ENCODE measurements around the gene OR5A2.
"Not testable (repeated sequence)": the region's sequence is repeated elsewhere in the genome, so short reads cannot be mapped to it uniquely, and the experiment has no call there.

OR5A2 gene, protein sequence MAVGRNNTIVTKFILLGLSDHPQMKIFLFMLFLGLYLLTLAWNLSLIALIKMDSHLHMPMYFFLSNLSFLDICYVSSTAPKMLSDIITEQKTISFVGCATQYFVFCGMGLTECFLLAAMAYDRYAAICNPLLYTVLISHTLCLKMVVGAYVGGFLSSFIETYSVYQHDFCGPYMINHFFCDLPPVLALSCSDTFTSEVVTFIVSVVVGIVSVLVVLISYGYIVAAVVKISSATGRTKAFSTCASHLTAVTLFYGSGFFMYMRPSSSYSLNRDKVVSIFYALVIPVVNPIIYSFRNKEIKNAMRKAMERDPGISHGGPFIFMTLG

DNA sequence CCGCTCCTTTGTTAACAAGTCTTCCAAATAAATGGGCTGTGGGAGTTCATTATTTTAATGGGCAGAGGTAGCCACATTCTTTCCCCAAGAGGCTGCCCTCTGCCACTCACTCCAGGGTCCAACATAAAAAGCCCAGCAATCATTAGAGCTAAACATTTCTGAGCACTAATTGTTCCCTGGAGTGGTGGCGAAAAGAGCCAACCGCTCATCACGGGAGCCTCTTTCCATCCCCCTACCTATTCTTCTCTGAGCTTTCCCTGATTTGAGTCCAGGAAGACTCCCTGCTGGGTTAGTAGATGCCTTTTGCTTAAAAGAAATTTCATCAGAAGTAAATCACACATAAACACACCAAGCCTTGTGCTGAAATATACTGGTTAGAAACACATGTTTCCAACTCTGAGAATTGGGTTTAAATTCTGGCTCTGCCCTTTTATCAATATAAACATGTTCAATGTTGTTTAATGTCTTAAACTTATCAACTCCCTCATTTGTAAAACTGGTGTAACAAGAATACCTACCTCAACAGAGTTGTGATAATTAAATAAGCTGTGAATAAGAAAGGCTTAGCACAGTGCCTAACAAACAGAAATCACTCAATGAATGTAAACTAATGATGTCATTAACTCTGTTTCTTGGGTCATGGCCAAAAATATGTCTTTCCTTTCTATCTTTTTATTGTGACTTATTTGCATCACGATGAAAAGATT, at the start of gene OR5A2:
TSS of gene OR5A2 (minus strand) at position 53 of the 707 bp plus-strand sequence. CDS start 3,460 bp downstream, outside the sequence.
- no peak for DNase-seq

DNA sequence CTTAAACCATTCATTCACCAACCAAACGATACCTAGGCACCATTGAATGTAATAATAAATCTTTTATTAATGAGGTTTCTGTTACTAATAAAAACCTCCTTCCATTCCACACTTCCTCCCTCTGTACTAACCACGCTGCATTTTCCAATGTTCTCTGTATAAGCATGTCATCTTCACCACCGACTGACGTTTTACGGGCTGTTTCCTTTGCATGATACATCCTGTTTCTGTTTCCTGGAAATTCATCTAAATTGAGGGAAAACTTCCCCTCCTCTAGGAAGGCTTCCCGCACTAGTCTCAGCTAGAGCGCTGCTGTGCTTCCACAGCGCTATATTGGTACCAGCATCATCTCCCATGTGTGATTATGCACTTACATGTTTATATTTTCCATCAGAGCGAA, 49.0 kb upstream of the OR5A2 start:
- DNase-seq, result no peak

DNA sequence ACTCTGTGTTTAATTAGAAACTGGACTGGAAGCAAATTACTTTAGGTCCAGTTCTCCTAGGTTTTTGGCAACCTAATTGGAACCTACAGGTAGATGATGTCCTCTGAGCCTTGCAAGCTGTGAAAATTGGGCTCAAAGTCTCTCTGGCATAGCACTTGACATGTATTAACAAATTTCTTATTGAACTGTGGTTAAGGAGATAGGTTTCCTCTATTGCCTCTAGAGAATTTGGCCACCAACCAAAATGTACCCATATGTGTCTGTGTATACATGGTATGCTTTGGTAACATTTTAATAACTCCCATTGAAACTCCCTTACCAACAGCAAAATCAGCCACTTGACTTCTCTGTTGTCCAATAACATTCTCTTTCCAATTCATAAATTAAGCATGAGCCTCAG, 46.8 kb upstream of the OR5A2 start, which contains the start of gene OR4D10:
TSS of gene OR4D10 (plus strand) at position 301 of the 400 bp plus-strand sequence. CDS start 4,115 bp downstream, outside the sequence.
- DNase-seq, result no peak

DNA sequence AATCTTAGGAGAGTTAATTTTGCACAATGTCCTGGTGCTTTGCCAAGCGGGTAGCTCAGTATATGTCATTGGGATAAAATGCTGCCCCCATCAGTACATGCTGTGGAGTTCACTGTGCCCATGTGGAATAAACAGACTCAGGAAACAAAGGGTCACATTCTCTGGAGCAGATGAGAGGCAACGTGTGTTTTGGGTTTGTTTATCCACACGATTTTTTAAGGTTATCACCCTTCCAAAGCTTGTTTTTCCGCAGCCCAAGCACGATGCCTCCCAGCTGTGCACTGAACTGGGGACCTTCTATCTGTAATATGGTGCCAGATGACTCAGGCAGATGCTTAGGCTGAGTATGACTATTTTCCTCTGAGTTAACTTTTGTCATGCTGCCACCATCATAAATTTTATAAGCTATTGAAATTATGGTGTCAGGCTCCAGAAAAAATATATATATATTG, 37.0 kb upstream of the OR5A2 start:
- no peak for DNase-seq

DNA sequence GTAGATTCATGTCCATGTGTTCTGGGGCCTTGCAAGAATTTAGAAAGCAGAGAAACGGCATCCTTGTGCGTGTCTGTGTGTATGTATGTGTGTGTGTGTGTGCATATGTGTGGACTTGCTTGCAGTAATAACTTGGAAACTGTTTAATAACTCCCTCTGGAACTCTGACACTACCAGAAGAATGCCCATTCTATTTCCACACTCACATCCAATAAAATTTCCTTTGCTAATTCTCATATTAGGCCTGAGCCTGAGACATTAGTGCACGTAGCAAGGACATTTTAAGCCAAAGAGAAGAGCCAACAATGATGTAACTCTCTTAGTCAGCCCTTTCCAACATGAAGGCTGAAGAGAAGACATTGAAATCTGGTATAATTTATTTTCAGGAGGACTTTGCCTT, 33.7 kb upstream of the OR5A2 start:
- no peak for DNase-seq

DNA sequence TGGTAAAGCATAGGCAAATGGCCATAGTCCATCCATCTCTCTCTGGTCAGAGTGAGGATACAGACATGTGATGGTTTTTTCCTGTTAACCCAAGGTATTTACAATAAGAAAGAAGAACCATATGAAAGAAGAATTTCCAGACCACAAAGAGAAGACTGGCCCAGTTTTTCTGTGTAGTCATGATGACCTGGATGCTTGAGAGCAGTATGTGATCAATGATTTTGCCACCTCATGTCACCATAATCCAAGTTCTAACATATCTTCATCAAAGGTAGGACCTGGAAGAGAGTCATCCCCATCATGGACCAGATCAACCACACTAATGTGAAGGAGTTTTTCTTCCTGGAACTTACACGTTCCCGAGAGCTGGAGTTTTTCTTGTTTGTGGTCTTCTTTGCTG, 30.4 kb upstream of the OR5A2 start, which contains the start of gene OR4D6:
TSS of gene OR4D6 (plus strand) at position 301 of the 400 bp plus-strand sequence. CDS start at position 301, 0 bp downstream.
- DNase-seq, result no peak

DNA sequence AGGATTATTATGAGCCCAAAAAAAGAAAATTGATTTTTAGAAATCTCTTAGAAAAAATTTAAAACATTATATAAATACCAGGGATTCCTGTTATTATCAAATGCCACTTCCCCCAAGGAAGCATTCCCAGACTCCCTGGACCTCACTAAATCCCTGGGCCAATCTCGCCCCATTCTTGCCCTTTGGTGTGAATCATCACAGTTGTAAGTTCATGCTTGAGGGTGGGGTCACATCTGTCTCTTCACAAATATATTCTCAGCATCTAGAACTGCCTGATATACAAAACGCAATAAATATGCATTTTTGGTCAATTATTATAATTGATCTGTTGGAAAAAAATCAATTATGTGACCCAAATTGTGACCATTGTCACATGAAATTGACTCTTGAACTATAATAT, 22.3 kb upstream of the OR5A2 start:
- DNase-seq, result no peak

DNA sequence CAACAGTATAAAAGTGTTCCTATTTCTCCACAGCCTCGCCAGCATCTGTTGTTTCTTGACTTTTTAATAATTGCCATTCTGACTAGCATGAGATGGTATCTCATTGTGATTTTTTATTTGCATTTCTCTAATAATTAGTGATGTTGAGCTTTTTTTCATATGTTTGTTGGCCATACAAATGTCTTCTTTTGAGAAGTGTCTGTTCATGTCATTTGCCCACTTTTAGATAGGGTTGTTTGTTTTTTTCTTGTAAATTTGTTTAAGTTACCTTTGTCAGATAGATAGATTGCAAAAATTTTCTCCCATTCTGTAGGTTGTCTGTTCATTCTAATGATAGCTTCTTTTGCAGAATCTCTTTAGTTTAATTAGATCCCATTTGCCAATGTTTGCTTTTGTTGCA, 19.4 kb upstream of the OR5A2 start:
- DNase-seq, result not testable (repeated sequence)

DNA sequence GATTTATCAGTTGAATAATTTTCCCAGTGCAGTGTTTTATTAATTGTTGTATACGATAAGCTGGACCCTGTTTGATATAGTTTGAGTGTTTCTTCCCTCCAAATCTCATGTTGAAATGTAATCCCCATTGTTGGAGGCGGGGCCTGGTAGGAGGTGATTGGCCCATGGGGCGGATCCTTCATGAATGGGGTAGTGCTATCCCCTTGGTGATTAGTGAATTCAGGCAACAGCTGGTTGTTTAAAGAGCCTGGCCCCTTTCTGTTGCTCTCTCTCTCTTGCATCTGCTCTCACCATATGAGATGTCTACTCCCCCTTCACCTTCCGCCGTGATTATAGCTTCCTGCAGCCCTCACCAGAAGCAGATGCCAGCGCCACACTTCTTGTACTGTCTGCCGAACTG, 11.6 kb upstream of the OR5A2 start:
- DNase-seq, result no peak

DNA sequence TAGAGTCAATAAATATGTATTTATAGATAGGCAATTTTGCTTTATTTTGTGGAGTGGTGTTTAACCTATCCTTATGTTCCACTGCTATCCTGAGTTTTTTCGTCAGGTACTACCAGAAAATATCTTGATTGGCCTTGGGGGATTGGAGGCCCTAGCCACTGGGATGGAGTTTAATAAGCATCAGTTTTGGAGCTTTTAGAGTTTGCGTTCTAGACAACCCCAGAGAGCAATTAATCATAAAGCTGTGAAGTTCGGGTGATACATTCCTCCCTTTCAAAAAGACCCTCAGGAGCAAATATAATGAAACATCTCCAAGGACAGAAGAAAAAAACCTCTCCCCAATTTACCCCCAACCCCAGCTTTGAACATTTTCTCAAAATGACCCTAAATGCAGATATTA, 10.0 kb upstream of the OR5A2 start, which contains the start of gene OR5A1:
TSS of gene OR5A1 (plus strand) at position 301 of the 400 bp plus-strand sequence. CDS start 6,700 bp downstream, outside the sequence.
- DNase-seq, result no peak

DNA sequence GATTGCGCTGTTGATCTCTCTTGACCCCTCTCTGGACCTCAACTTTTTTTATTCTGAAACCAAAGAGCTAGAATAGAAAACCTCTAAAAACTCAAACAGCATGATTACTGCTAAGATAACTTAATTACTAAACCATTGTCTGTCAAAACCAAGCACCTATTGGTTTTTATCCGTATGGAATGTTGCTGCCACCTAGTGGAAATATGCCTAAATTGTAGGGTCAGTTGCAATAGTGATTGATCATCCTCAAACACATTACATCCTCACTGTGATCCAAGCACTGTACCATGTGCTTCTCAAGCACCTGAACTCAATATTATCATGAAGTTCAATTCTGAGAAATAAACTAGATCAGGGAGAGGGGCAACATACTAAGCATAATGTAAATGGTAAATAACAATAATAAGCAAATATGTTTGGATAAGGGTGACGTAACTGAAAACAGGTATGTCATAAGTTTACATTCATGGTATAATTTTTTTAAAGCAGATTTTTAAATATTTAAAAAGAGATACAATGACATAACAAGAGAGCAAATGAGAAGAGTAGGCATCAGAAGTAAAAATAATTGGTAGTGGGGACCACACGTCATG, 3.8 kb upstream of the OR5A2 start:
- DNase-seq, result peak; percentile 22

DNA sequence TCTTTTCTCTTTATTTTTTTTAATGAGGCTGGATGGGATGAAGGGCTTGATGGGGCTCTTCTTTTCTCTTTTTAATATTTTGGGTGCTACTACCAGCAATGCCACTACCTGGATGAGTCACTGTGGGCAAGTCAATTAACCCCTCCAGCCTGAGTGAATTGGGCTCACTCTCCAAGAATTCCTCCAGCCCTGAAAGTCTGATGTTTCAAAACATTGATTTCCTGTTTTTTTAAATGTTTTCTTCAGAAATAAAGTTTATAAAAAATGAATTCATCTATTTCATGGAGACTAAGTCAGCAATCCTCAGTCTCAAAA, 812 bp upstream of the OR5A2 start:
- no peak for DNase-seq

DNA sequence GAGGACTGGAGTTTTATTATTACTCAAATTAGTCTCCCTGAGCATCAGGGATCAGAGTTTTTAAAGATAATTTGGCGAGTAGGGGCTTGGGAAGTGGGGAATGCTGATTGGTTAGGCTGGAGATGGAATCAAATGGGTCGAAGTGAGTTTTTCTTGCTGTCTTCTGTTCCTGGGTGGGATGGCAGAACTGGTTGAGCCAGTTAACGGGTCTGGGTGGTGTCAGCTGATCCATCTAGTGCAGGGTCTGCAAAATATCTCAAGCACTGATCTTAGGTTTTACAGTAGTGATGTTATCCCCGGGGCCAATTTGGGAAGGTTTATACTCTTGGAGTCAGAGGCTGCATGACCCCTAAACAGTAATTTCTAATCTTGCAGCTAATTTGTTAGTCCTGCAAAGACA, 1.1 kb downstream of the OR5A2 start:
- DNase-seq, result no peak

DNA sequence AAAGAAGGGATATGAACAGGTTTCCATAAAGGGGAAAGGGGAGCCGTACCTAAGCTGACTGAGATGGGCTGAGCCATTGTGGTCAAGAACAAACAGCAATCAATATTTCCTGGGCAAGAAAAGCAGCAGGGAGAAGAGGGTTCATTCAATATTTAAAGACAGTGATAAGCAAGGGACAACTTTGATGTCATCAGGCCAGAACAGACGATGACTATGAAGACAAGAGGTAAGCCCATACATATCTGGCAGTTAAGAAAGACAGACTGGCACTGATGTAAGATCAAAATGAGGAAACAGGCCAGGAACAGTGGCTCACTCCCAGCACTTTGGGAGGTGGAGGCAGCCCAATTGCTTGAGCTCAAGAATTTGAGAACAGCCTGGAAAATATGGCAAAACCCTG, 2.4 kb downstream of the OR5A2 start:
- DNase-seq, result no peak

DNA sequence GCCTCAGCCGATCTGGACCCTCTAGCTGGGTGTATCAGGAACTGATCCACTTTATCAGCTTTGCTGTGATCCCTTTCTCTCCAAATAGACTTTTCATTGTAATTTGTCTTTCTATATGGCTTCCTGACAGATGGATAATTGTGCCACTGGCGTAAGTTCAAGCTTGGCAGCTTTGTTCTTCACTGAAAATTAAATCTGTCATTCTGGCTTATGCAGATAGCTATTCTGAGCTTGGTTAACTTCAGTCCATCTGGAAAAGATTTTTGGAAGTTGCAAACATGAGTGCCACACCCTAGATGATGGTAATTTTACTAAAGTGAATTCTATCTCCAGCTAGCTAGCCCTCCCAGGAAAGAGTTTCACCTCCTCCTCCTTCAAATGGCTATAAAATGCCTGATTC, 8.1 kb downstream of the OR5A2 start:
- DNase-seq, result no peak

DNA sequence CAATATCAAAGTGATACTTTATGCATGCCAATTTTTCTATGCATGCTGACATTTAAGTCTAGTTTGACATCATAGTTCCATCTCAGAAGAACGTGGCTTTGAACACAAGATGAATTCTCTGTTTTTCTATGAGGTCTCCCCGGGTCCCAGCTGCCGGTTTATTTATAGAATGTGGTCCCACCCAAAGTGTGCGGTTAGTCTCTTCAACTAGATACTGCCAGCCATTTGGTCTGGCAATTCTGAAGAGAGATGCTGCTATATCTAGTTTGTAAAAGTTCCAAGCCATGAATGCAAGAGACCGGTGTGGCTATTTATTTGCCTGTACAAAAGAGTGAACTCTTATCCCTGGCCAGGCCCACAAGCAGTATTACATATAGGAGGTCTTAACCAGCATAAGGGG, 9.2 kb downstream of the OR5A2 start:
- no peak for DNase-seq

DNA sequence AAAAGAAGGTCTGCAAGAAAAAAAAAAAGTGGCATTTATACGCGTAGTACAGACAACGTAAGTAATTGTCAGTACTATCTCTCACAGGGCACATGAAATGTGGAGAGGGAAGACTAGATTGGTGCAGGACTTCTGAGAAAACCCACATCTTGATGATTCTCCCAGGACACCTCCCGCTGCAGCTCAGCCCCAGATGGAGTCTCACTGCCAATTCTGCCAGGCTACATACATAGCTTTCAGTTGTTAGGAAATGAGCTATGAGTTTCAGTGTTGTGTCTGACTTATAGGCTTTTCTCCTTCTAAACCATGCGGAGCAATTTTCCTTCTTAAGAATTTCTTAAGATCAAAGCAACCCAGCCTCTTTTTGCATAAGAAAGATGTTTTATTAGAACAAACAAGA, 9.6 kb downstream of the OR5A2 start:
- DNase-seq, result no peak

DNA sequence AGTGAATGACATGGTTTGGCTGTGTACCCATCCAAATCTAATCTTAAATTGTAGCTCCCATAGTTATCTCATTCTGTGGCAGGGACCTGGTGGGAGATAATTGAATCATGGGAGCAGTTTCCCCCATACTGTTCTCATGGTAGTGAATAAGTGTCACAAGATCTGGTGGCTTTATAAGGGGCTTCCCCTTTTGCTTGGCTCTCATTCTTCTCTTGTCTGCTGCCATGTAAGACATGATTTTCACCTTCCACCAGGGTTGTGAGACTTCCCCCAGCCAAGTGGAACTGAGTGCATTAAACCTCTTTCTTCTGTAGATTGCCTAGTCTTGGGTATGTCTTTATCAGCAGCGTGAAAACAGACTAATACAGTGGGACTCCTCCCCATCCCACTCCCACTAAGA, 11.1 kb downstream of the OR5A2 start:
- no peak for DNase-seq

DNA sequence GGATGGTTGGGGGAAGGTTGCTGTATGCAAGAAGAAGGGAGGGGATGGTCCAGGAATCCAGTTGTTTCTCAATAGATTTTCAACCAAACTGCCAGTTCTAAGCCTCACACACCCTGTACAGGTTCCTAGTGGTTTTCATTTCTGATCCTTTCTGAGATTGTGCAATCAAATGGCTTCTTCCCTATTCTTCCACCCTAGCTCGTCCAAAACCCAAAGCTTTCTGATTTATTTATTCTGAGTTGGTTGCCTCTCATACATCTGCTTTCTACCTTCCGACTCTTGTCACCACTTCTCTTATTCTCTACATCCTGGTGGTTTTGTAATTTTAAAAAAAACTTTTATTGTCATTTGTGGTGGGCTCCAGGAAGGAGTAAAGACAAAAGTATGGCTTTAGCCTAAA, 12.6 kb downstream of the OR5A2 start:
- DNase-seq, result no peak

DNA sequence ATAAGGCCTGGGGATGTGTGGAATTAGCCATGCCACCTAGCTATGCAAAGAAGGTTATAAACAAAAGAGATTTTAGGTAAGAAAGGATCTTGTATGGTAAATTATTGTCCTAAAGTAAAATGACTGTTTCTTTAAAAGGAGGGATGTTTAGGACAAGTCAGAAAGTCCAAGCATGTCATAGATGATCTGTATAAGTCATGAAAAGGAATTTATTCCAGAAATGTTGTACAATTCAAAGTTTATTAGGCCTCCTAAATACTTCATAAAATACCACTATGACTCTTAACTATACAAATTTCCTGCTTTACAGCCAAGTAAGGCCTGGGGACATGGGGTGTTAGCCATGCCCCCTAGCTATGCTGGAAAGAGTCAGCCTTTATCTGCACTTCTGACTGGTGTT, 22.7 kb downstream of the OR5A2 start:
- no peak for DNase-seq

DNA sequence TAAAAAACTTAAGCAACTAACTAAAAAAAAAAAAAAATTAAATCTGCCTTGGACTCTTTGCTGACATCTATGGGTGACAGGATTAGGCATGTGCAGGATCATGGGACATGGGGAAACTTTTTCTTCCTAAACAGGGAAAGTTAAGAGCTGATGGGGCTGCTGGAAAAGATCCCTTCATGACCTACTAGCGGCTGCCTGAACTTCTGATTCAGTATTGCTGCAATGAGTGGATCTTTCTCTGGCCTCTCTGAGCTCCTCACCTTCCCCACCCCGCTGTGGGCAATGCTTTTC, 25.0 kb downstream of the OR5A2 start:
- no peak for DNase-seq

DNA sequence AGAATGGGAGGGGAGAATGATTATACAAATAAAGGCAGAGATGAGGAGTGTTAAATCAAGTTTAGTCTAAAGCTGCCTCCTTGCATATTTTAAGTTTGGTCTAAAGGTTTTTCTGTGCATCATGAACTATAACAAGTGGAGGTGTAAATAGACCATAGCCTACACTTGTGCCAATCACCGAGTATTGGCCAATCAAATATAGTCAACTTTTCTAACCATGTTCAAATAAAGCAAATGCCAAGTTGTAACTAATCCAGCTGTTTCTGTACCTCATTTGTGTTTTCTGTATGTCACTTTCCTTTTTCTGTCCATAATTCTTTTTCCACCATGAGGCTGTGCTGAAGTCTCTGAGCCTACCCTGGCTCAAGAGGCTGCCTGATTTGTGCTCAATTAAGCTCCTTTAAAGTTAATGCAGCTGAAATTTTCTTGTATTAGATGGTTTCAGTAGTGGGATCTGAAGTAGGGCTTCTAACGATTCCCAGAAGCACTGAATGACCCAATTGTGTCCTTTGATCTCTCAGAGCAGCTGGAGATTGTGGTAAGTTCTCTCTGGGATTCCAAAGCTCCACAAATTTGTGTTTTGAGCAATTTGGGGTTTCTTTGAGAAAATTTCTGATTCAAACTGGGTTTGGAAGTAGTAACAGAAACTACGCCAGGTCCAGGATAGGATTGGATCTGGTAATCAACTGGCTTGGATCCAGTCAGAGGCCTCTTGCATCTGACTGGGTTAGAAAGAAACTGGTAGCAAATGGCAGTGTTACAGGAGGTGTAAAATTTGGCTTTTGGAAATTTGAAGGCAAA, 25.6 kb downstream of the OR5A2 start:
- no peak for DNase-seq

DNA sequence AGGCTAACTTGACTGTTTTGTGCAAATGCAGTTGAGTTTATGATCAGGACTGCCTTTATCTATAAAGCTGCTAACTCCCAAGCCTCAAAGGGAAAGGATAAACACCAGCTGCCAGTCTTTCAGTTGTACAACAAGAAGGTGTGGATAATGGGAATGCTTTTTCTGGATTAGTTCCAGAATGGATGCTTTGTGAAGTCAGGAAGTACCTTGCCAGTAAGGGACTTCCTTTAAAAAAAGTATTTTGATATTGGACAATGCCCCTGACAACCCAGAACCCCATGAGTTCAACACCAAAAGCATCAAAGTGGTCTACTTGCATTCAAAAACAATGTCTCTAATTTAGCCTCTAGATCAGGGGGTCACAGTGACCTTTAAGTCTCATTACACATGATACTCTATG, 32.0 kb downstream of the OR5A2 start:
- no peak for DNase-seq
